Measurements from ENCODE around the gene OGDH.

OGDH gene

GRCh38 chr7:44602576-44602910 lies 3.9 kb upstream of the OGDH start:
- no peak overlapping the region for H3K4ac ChIP-seq (ENCODE audit: low read length)
- H3K9me3 ChIP-seq (replicated peaks in 1 of 2; ENCODE audit: control insufficient read depth in 2 of 2, insufficient read depth in 1 of 2, low read depth in 1 of 2, low read length in 2 of 2): no peaks in the 10 kb centered on the region
- no peak overlapping the region for H2BK120ac ChIP-seq (ENCODE audit: low read depth, low read length)
- H3K18ac ChIP-seq (ENCODE audit: low read length): no peak overlapping the region
- H3K4me1 ChIP-seq (ENCODE audit: control insufficient read depth in 2 of 2, insufficient read depth in 1 of 2, low read depth in 1 of 2, low read length in 2 of 2): peaks cover 4% of the 10 kb centered on the region in 2 donors
- no peak overlapping the region for H2AFZ ChIP-seq (ENCODE audit: low read length)
- no peak overlapping the region for H3K14ac ChIP-seq (ENCODE audit: low read length)
- H2BK12ac ChIP-seq (ENCODE audit: low read length): no peak overlapping the region
- no peaks in the 10 kb centered on the region for H3K36me3 ChIP-seq (replicated peaks in 1 of 2; ENCODE audit: control insufficient read depth in 2 of 2, insufficient read depth in 2 of 2, low read length in 2 of 2)
- peaks cover 0 to 4% (median 0%) of the 10 kb centered on the region in 3 experiments for H3K27me3 ChIP-seq (ENCODE audit: control insufficient read depth in 3 of 3, insufficient read depth in 3 of 3, low read depth in 1 of 3, low read length in 3 of 3)
- no peak overlapping the region for H2BK15ac ChIP-seq (ENCODE audit: low read length)
- no peaks in the 10 kb centered on the region for H3K79me1 ChIP-seq (ENCODE audit: low read depth, low read length)
- H4K8ac ChIP-seq (ENCODE audit: low read depth, low read length): no peak overlapping the region
- H3K4me2 ChIP-seq (ENCODE audit: insufficient read depth, low read length, poor library complexity, severe bottlenecking): no peak overlapping the region
- no peak overlapping the region for H3K23ac ChIP-seq (ENCODE audit: low read depth, low read length, poor library complexity)
- no CpG with 5 or more reads among the region's 1 CpG for WGBS, 2 donors (ENCODE audit: extremely low coverage in 2 of 2, insufficient read length in 2 of 2, insufficient replicate concordance in 1 of 2)
- H3K9ac ChIP-seq (ENCODE audit: low read depth, low read length, poor library complexity): no peak overlapping the region
- no peak overlapping the region for H4K91ac ChIP-seq (ENCODE audit: low read depth, low read length, poor library complexity)
- no peak overlapping the region for H3K4me3 ChIP-seq (ENCODE audit: low read length in 2 of 2)
- no peak overlapping the region for H2AK5ac ChIP-seq (ENCODE audit: low read depth, low read length)
- H2BK5ac ChIP-seq (ENCODE audit: low read length): no peak overlapping the region
- no peak for DNase-seq (ENCODE audit: low spot score)
- H3K27ac ChIP-seq (replicated peaks; ENCODE audit: low read length): no peak overlapping the region

- Histone ChIP-seq H3K4me3 (ENCODE audit: low read length in 2 of 2) (no peak overlapping the region), H3K79me1 (ENCODE audit: low read depth, low read length) (no peaks in the 10 kb centered on the region), H3K36me3 (replicated peaks in 1 of 2; ENCODE audit: control insufficient read depth in 2 of 2, insufficient read depth in 2 of 2, low read length in 2 of 2) (peaks cover 0 to 4% of the 10 kb centered on the region in 2 donors), H3K9me3 (replicated peaks in 1 of 2; ENCODE audit: control insufficient read depth in 2 of 2, insufficient read depth in 1 of 2, low read depth in 1 of 2, low read length in 2 of 2) (peaks cover 0 to 3% of the 10 kb centered on the region in 2 donors), H3K4me2 (ENCODE audit: insufficient read depth, low read length, poor library complexity, severe bottlenecking) (no peak overlapping the region), H4K8ac (ENCODE audit: low read depth, low read length) (no peak overlapping the region), H2BK120ac (ENCODE audit: low read depth, low read length) (no peak overlapping the region), H2AK5ac (ENCODE audit: low read depth, low read length) (no peak overlapping the region), H3K4me1 (ENCODE audit: control insufficient read depth in 2 of 2, insufficient read depth in 1 of 2, low read depth in 1 of 2, low read length in 2 of 2) (peaks cover 4% of the 10 kb centered on the region in 2 donors), H2BK12ac (ENCODE audit: low read length) (no peak overlapping the region), H2AFZ (ENCODE audit: low read length) (no peak overlapping the region), H3K27ac (replicated peaks; ENCODE audit: low read length) (no peak overlapping the region), H3K23ac (ENCODE audit: low read depth, low read length, poor library complexity) (no peak overlapping the region), H3K27me3 (ENCODE audit: control insufficient read depth in 3 of 3, insufficient read depth in 3 of 3, low read depth in 1 of 3, low read length in 3 of 3) (peaks cover 0 to 4% (median 0%) of the 10 kb centered on the region in 3 experiments), H3K4ac (ENCODE audit: low read length) (no peak overlapping the region), H2BK5ac (ENCODE audit: low read length) (no peak overlapping the region), H4K91ac (ENCODE audit: low read depth, low read length, poor library complexity) (no peak overlapping the region), H3K9ac (ENCODE audit: low read depth, low read length, poor library complexity) (no peak overlapping the region), H3K14ac (ENCODE audit: low read length) (no peak overlapping the region), H3K18ac (ENCODE audit: low read length) (no peak overlapping the region), H2BK15ac (ENCODE audit: low read length) (no peak overlapping the region)
- no CpG with 5 or more reads among the region's 6 CpGs for WGBS, 2 donors (ENCODE audit: extremely low coverage in 2 of 2, insufficient read length in 2 of 2, insufficient replicate concordance in 1 of 2)
- no peak for DNase-seq (ENCODE audit: low spot score)
Observed at GRCh38 chr7:44603193-44603592, 3.2 kb upstream of the OGDH start.

- no peak overlapping the region for H2BK120ac ChIP-seq (ENCODE audit: low read depth, low read length)
- H3K36me3 ChIP-seq (replicated peaks in 1 of 2; ENCODE audit: control insufficient read depth in 2 of 2, insufficient read depth in 2 of 2, low read length in 2 of 2): peaks cover 0 to 7% of the 10 kb centered on the region in 2 donors
- H4K91ac ChIP-seq (ENCODE audit: low read depth, low read length, poor library complexity): no peak overlapping the region
- 100% methylated on average over 1 of the region's 2 CpGs; no CpG with 5 or more reads in 1 of the 2 donors for WGBS, 2 donors (ENCODE audit: extremely low coverage in 2 of 2, insufficient read length in 2 of 2, insufficient replicate concordance in 1 of 2)
- no peak overlapping the region for H3K27ac ChIP-seq (replicated peaks; ENCODE audit: low read length)
- H2BK15ac ChIP-seq (ENCODE audit: low read length): no peak overlapping the region
- no peak overlapping the region for H3K14ac ChIP-seq (ENCODE audit: low read length)
- no peak overlapping the region for H3K18ac ChIP-seq (ENCODE audit: low read length)
- H3K9me3 ChIP-seq (replicated peaks in 1 of 2; ENCODE audit: control insufficient read depth in 2 of 2, insufficient read depth in 1 of 2, low read depth in 1 of 2, low read length in 2 of 2): peaks cover 0 to 3% of the 10 kb centered on the region in 2 donors
- H2BK12ac ChIP-seq (ENCODE audit: low read length): no peak overlapping the region
- no peaks in the 10 kb centered on the region for H3K79me1 ChIP-seq (ENCODE audit: low read depth, low read length)
- H3K4me3 ChIP-seq (ENCODE audit: low read length in 2 of 2): no peak overlapping the region
- peaks cover 0 to 4% (median 0%) of the 10 kb centered on the region in 3 experiments for H3K27me3 ChIP-seq (ENCODE audit: control insufficient read depth in 3 of 3, insufficient read depth in 3 of 3, low read depth in 1 of 3, low read length in 3 of 3)
- H3K4ac ChIP-seq (ENCODE audit: low read length): no peak overlapping the region
- H3K4me2 ChIP-seq (ENCODE audit: insufficient read depth, low read length, poor library complexity, severe bottlenecking): no peak overlapping the region
- no peak overlapping the region for H2AK5ac ChIP-seq (ENCODE audit: low read depth, low read length)
- H4K8ac ChIP-seq (ENCODE audit: low read depth, low read length): no peak overlapping the region
- H2BK5ac ChIP-seq (ENCODE audit: low read length): no peak overlapping the region
- no peak overlapping the region for H3K9ac ChIP-seq (ENCODE audit: low read depth, low read length, poor library complexity)
- no peak overlapping the region for H3K23ac ChIP-seq (ENCODE audit: low read depth, low read length, poor library complexity)
- peaks cover 4 to 6% of the 10 kb centered on the region in 2 donors for H3K4me1 ChIP-seq (ENCODE audit: control insufficient read depth in 2 of 2, insufficient read depth in 1 of 2, low read depth in 1 of 2, low read length in 2 of 2)
- DNase-seq (ENCODE audit: low spot score): no peak
- no peak overlapping the region for H2AFZ ChIP-seq (ENCODE audit: low read length)
Observed at GRCh38 chr7:44604941-44605340, 1.5 kb upstream of the OGDH start.

- Histone ChIP-seq H3K18ac (ENCODE audit: low read length) (peak overlapping the region; percentile 97), H2AK5ac (ENCODE audit: low read depth, low read length) (peak overlapping the region; percentile 12), H4K8ac (ENCODE audit: low read depth, low read length) (peak overlapping the region; percentile 93), H2BK5ac (ENCODE audit: low read length) (no peak overlapping the region), H3K79me1 (ENCODE audit: low read depth, low read length) (peaks cover 1% of the 10 kb centered on the region), H3K4me2 (ENCODE audit: insufficient read depth, low read length, poor library complexity, severe bottlenecking) (peak overlapping the region; percentile 78), H3K9ac (ENCODE audit: low read depth, low read length, poor library complexity) (peak overlapping the region; percentile 95), H3K27ac (replicated peaks; ENCODE audit: low read length) (peak overlapping the region; percentile 92), H2BK15ac (ENCODE audit: low read length) (no peak overlapping the region), H3K4ac (ENCODE audit: low read length) (peak overlapping the region; percentile 97), H3K9me3 (replicated peaks in 1 of 2; ENCODE audit: control insufficient read depth in 2 of 2, insufficient read depth in 1 of 2, low read depth in 1 of 2, low read length in 2 of 2) (peaks cover 0 to 3% of the 10 kb centered on the region in 2 donors), H2BK12ac (ENCODE audit: low read length) (no peak overlapping the region), H3K4me1 (ENCODE audit: control insufficient read depth in 2 of 2, insufficient read depth in 1 of 2, low read depth in 1 of 2, low read length in 2 of 2) (peaks cover 4 to 6% of the 10 kb centered on the region in 2 donors), H3K4me3 (ENCODE audit: low read length in 2 of 2) (peak overlapping the region; percentile 62 to 97), H2BK120ac (ENCODE audit: low read depth, low read length) (no peak overlapping the region), H3K27me3 (ENCODE audit: control insufficient read depth in 3 of 3, insufficient read depth in 3 of 3, low read depth in 1 of 3, low read length in 3 of 3) (no peaks in the 10 kb centered on the region), H3K36me3 (replicated peaks in 1 of 2; ENCODE audit: control insufficient read depth in 2 of 2, insufficient read depth in 2 of 2, low read length in 2 of 2) (peaks cover 0 to 7% of the 10 kb centered on the region in 2 donors), H3K14ac (ENCODE audit: low read length) (peak overlapping the region; percentile 63), H4K91ac (ENCODE audit: low read depth, low read length, poor library complexity) (no peak overlapping the region), H3K23ac (ENCODE audit: low read depth, low read length, poor library complexity) (peak overlapping the region; percentile 92), H2AFZ (ENCODE audit: low read length) (peak overlapping the region; percentile 96)
- WGBS, 2 donors (ENCODE audit: extremely low coverage in 2 of 2, insufficient read length in 2 of 2, insufficient replicate concordance in 1 of 2): no CpG with 5 or more reads among the region's 35 CpGs
- no peak for DNase-seq (ENCODE audit: low spot score)
Observed at GRCh38 chr7:44607141-44608068, 978 bp downstream of the OGDH start.
